ENCODE data around the gene ACLY. TPM values are rescaled to one million over a fixed set of nuclear protein-coding genes. Genes with fewer than 3 reads are reported as not detected.

ACLY gene
- total and polyA plus RNA-seq, 2 of the 13 experiments (the other 11 are each of a cell fraction or from before 2014, with no cell fraction given), result 111 to 218 TPM

DNA sequence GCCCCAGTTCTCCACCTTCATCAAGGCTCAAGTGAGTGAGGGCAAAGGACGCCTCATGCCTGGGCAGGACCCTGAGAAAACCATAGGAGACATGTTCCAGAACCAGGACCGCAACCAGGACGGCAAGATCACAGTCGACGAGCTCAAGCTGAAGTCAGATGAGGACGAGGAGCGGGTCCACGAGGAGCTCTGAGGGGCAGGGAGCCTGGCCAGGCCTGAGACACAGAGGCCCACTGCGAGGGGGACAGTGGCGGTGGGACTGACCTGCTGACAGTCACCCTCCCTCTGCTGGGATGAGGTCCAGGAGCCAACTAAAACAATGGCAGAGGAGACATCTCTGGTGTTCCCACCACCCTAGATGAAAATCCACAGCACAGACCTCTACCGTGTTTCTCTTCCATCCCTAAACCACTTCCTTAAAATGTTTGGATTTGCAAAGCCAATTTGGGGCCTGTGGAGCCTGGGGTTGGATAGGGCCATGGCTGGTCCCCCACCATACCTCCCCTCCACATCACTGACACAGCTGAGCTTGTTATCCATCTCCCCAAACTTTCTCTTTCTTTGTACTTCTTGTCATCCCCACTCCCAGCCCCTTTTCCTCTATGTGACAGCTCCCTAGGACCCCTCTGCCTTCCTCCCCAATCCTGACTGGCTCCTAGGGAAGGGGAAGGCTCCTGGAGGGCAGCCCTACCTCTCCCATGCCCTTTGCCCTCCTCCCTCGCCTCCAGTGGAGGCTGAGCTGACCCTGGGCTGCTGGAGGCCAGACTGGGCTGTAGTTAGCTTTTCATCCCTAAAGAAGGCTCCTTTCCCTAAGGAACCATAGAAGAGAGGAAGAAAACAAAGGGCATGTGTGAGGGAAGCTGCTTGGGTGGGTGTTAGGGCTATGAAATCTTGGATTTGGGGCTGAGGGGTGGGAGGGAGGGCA, 96.3 kb downstream of the ACLY start (continued):
- no peak for TF ChIP-seq ZNF839 (CRISPR knock-in tag; IDR thresholded peaks at IDR 0.05; ENCODE audit: borderline replicate concordance)
- TF ChIP-seq, protein P1, sequence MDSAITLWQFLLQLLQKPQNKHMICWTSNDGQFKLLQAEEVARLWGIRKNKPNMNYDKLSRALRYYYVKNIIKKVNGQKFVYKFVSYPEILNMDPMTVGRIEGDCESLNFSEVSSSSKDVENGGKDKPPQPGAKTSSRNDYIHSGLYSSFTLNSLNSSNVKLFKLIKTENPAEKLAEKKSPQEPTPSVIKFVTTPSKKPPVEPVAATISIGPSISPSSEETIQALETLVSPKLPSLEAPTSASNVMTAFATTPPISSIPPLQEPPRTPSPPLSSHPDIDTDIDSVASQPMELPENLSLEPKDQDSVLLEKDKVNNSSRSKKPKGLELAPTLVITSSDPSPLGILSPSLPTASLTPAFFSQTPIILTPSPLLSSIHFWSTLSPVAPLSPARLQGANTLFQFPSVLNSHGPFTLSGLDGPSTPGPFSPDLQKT (CRISPR knock-in tag; IDR thresholded peaks at IDR 0.05; ENCODE audit: borderline replicate concordance), result no peak
- no peak for TF ChIP-seq ATAD3A (CRISPR knock-in tag; IDR thresholded peaks at IDR 0.05)
- TF ChIP-seq ZSCAN29 (CRISPR knock-in tag; conservative IDR thresholded peaks at IDR 0.05), result no peak
- TF ChIP-seq, protein P2, sequence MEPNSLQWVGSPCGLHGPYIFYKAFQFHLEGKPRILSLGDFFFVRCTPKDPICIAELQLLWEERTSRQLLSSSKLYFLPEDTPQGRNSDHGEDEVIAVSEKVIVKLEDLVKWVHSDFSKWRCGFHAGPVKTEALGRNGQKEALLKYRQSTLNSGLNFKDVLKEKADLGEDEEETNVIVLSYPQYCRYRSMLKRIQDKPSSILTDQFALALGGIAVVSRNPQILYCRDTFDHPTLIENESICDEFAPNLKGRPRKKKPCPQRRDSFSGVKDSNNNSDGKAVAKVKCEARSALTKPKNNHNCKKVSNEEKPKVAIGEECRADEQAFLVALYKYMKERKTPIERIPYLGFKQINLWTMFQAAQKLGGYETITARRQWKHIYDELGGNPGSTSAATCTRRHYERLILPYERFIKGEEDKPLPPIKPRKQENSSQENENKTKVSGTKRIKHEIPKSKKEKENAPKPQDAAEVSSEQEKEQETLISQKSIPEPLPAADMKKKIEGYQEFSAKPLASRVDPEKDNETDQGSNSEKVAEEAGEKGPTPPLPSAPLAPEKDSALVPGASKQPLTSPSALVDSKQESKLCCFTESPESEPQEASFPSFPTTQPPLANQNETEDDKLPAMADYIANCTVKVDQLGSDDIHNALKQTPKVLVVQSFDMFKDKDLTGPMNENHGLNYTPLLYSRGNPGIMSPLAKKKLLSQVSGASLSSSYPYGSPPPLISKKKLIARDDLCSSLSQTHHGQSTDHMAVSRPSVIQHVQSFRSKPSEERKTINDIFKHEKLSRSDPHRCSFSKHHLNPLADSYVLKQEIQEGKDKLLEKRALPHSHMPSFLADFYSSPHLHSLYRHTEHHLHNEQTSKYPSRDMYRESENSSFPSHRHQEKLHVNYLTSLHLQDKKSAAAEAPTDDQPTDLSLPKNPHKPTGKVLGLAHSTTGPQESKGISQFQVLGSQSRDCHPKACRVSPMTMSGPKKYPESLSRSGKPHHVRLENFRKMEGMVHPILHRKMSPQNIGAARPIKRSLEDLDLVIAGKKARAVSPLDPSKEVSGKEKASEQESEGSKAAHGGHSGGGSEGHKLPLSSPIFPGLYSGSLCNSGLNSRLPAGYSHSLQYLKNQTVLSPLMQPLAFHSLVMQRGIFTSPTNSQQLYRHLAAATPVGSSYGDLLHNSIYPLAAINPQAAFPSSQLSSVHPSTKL (CRISPR knock-in tag; IDR thresholded peaks at IDR 0.05), result no peak
- TF ChIP-seq ZFY (CRISPR knock-in tag; IDR thresholded peaks at IDR 0.05), result 0 out of 2 replicates have a peak, but pooled peaks have one; percentile 20
- peak; percentile 90 for TF ChIP-seq ZC3H13 (CRISPR knock-in tag; IDR thresholded peaks at IDR 0.05)
- TF ChIP-seq TGIF2 (CRISPR knock-in tag; IDR thresholded peaks at IDR 0.05), result no peak
- TF ChIP-seq, protein P3, sequence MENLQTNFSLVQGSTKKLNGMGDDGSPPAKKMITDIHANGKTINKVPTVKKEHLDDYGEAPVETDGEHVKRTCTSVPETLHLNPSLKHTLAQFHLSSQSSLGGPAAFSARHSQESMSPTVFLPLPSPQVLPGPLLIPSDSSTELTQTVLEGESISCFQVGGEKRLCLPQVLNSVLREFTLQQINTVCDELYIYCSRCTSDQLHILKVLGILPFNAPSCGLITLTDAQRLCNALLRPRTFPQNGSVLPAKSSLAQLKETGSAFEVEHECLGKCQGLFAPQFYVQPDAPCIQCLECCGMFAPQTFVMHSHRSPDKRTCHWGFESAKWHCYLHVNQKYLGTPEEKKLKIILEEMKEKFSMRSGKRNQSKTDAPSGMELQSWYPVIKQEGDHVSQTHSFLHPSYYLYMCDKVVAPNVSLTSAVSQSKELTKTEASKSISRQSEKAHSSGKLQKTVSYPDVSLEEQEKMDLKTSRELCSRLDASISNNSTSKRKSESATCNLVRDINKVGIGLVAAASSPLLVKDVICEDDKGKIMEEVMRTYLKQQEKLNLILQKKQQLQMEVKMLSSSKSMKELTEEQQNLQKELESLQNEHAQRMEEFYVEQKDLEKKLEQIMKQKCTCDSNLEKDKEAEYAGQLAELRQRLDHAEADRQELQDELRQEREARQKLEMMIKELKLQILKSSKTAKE (CRISPR knock-in tag; IDR thresholded peaks at IDR 0.05; ENCODE audit: borderline replicate concordance), result no peak
- TF ChIP-seq CC2D1A (CRISPR knock-in tag; IDR thresholded peaks at IDR 0.05), result no peak
- peak; percentile 67 for TF ChIP-seq AGO2 (optimal IDR thresholded peaks at IDR 0.05; ENCODE audit: low read depth, low read length)
- TF ChIP-seq ARNT2 (CRISPR knock-in tag; IDR thresholded peaks at IDR 0.05; ENCODE audit: low read depth), result no peak
- no peak for TF ChIP-seq ZNF780A (CRISPR knock-in tag; IDR thresholded peaks at IDR 0.05)
- TF ChIP-seq ZNF572 (CRISPR knock-in tag; IDR thresholded peaks at IDR 0.05), result no peak
- no peak for TF ChIP-seq ZNF816 (CRISPR knock-in tag; IDR thresholded peaks at IDR 0.05; ENCODE audit: borderline replicate concordance)
- TF ChIP-seq RBM39 (IDR thresholded peaks at IDR 0.05; ENCODE audit: low read depth, low read length, poor library complexity, severe bottlenecking), result no peak
- no peak for TF ChIP-seq ZNF143 (CRISPR knock-in tag; IDR thresholded peaks at IDR 0.05)
- TF ChIP-seq AGO1 (IDR thresholded peaks at IDR 0.05; ENCODE audit: low read depth, low read length, poor library complexity, severe bottlenecking), result peak; percentile 18
- no peak for TF ChIP-seq STAT5B (CRISPR knock-in tag; IDR thresholded peaks at IDR 0.05)
- TF ChIP-seq ZNF703 (CRISPR knock-in tag; IDR thresholded peaks at IDR 0.05; ENCODE audit: borderline replicate concordance), result no peak
- no peak for TF ChIP-seq ZSCAN22 (CRISPR knock-in tag; IDR thresholded peaks at IDR 0.05)

Measured in HepG2 (cell line).